Trophoblast cell (in vitro differentiated cells and primary cell): Measurements from ENCODE around the gene PARD3B.
A peak's percentile ranks its signal among the peaks of the same experiment; 100 is the strongest.

ENCODE experiments used
- DNase-seq, 2 donors: peaks; one replicate each; pipeline ENCODE4 v3.0.0-alpha.2; 2016
- H2AFZ ChIP-seq: 2 replicates; pipeline ENCODE4 v1.6.1; 2013; ENCODE audit warnings: low read length, moderate library complexity, mild to moderate bottlenecking; ENCODE audit not compliant: insufficient read depth, poor library complexity
- H2AK5ac ChIP-seq: 2 replicates; pipeline ENCODE4 v1.6.1; 2013; ENCODE audit warnings: mild to moderate bottlenecking, low read length
- H2BK120ac ChIP-seq: 2 replicates; pipeline ENCODE4 v1.6.1; 2013; ENCODE audit warnings: low read length, mild to moderate bottlenecking, moderate library complexity; ENCODE audit not compliant: insufficient read depth, poor library complexity
- H2BK12ac ChIP-seq: 2 replicates; pipeline ENCODE4 v1.6.1; 2013; ENCODE audit warnings: mild to moderate bottlenecking, low read length, moderate library complexity
- H2BK5ac ChIP-seq: 2 replicates; pipeline ENCODE4 v1.6.1; 2013; ENCODE audit warnings: low read length, low read depth, moderate library complexity, mild to moderate bottlenecking; ENCODE audit not compliant: poor library complexity
- H3K14ac ChIP-seq: 2 replicates; pipeline ENCODE4 v1.6.1; 2013; ENCODE audit warnings: mild to moderate bottlenecking, low read length
- H3K18ac ChIP-seq: 2 replicates; pipeline ENCODE4 v1.6.1; 2013; ENCODE audit warnings: mild to moderate bottlenecking, low read length
- H3K23ac ChIP-seq: 2 replicates; pipeline ENCODE4 v1.6.1; 2013; ENCODE audit warnings: low read length
- H3K27ac ChIP-seq: 2 replicates; pipeline ENCODE4 v1.5.1; 2013; ENCODE audit warnings: low read depth, mild to moderate bottlenecking, inconsistent platforms, low read length, moderate library complexity
- H3K27me3 ChIP-seq: 2 replicates; pipeline ENCODE4 v1.6.1; 2013; ENCODE audit warnings: inconsistent platforms, mild to moderate bottlenecking, low read length, moderate library complexity; ENCODE audit not compliant: insufficient read depth
- H3K36me3 ChIP-seq, 2 experiments: 1 replicate in 1 of 2; 2 replicates in 1 of 2; pipeline ENCODE4 v1.6.1; 2013; ENCODE audit warnings: low read length in 2 of 2, mild to moderate bottlenecking in 2 of 2, moderate library complexity in 1 of 2; ENCODE audit not compliant: insufficient read depth in 2 of 2, control insufficient read depth in 1 of 2
- H3K4ac ChIP-seq: 2 replicates; pipeline ENCODE4 v1.6.1; 2013; ENCODE audit warnings: low read depth, mild to moderate bottlenecking, low read length, moderate library complexity
- H3K4me1 ChIP-seq, 2 experiments: 1 replicate in 1 of 2; 2 replicates in 1 of 2; pipeline ENCODE4 v1.6.1; 2013; ENCODE audit warnings: low read length in 2 of 2, mild to moderate bottlenecking in 2 of 2, moderate library complexity in 1 of 2; ENCODE audit not compliant: insufficient read depth in 2 of 2, control insufficient read depth in 1 of 2
- H3K4me2 ChIP-seq: 2 replicates; pipeline ENCODE4 v1.6.1; 2013; ENCODE audit warnings: inconsistent platforms, mild to moderate bottlenecking, low read length, moderate library complexity
- H3K4me3 ChIP-seq: 2 replicates; pipeline ENCODE4 v1.5.1; 2013; ENCODE audit warnings: mild to moderate bottlenecking, low read depth, low read length, inconsistent platforms
- H3K79me1 ChIP-seq: one replicate; pipeline ENCODE4 v1.6.1; 2013; ENCODE audit warnings: low read length
- H3K79me2 ChIP-seq: 2 replicates; pipeline ENCODE4 v1.6.1; 2013; ENCODE audit warnings: low read length, mild to moderate bottlenecking; ENCODE audit not compliant: control insufficient read depth, insufficient read depth, poor library complexity
- H3K9ac ChIP-seq: 2 replicates; pipeline ENCODE4 v1.6.1; 2013; ENCODE audit warnings: mild to moderate bottlenecking, low read length
- H3K9me3 ChIP-seq: 2 replicates; pipeline ENCODE4 v1.6.1; 2013; ENCODE audit warnings: low read depth, mild to moderate bottlenecking, control low read depth, inconsistent platforms, low read length; ENCODE audit not compliant: insufficient read depth
- H4K12ac ChIP-seq: 2 replicates; pipeline ENCODE4 v1.6.1; 2013; ENCODE audit warnings: low read depth, mild to moderate bottlenecking, low read length, moderate library complexity
- H4K8ac ChIP-seq: 2 replicates; pipeline ENCODE4 v1.6.1; 2013; ENCODE audit warnings: low read depth, mild to moderate bottlenecking, low read length, moderate library complexity
- H4K91ac ChIP-seq: one replicate; pipeline ENCODE4 v1.6.1; 2013; ENCODE audit warnings: low read depth, mild to moderate bottlenecking, low read length, moderate library complexity
- WGBS: extraction: QIAGEN DNeasy Blood & Tissue Kit; methylation state at CpG from one replicate; pipeline ENCODE4 v1.1.7; 2013; ENCODE audit warnings: missing lambda C conversion rate; ENCODE audit not compliant: insufficient read length, insufficient coverage; ENCODE audit errors: extremely low coverage; 5-methylcytosine and 5-hydroxymethylcytosine counted together

The PARD3B gene

GRCh38 chr2:205321231-205321630 is 776.0 kb downstream of the PARD3B start:
- Histone ChIP-seq H3K4me2 (no peak overlapping the region), H3K27me3 (no peaks in the 10 kb centered on the region), H2BK5ac (no peak overlapping the region), H3K27ac (no peak overlapping the region), H4K12ac (no peak overlapping the region), H4K8ac (no peak overlapping the region), H2AK5ac (no peak overlapping the region), H3K4me3 (no peak overlapping the region), H2BK12ac (no peak overlapping the region), H3K9ac (no peak overlapping the region), H3K18ac (no peak overlapping the region), H3K9me3 (no peaks in the 10 kb centered on the region), H3K4ac (no peak overlapping the region), H3K4me1 (no peaks in the 10 kb centered on the region), H3K79me2 (no peaks in the 10 kb centered on the region), H2BK120ac (no peak overlapping the region), H2AFZ (no peak overlapping the region), H3K14ac (no peak overlapping the region), H3K23ac (no peak overlapping the region), H3K36me3 (no peaks in the 10 kb centered on the region), H3K79me1 (no peaks in the 10 kb centered on the region), H4K91ac (no peak overlapping the region)
- peak; percentile 10 to 74 for DNase-seq
- WGBS: no CpG with 5 or more reads among the region's 2 CpGs

GRCh38 chr2:205323929-205324328 is 778.7 kb downstream of the PARD3B start:
- no peak overlapping the region for H3K14ac ChIP-seq
- no peak overlapping the region for H3K23ac ChIP-seq
- no peaks in the 10 kb centered on the region for H3K4me1 ChIP-seq
- H3K27me3 ChIP-seq: no peaks in the 10 kb centered on the region
- H3K79me2 ChIP-seq: no peaks in the 10 kb centered on the region
- H2AFZ ChIP-seq: no peak overlapping the region
- no peaks in the 10 kb centered on the region for H3K36me3 ChIP-seq
- WGBS: no CpG with 5 or more reads among the region's 2 CpGs
- H3K9ac ChIP-seq: no peak overlapping the region
- H4K12ac ChIP-seq: no peak overlapping the region
- no peak overlapping the region for H3K4me3 ChIP-seq
- no peaks in the 10 kb centered on the region for H3K79me1 ChIP-seq
- H3K18ac ChIP-seq: no peak overlapping the region
- H2BK120ac ChIP-seq: no peak overlapping the region
- H3K4ac ChIP-seq: no peak overlapping the region
- H3K4me2 ChIP-seq: no peak overlapping the region
- H3K27ac ChIP-seq: no peak overlapping the region
- DNase-seq: peak in 1 of 2 donors; percentile 38
- no peak overlapping the region for H4K8ac ChIP-seq
- no peak overlapping the region for H2AK5ac ChIP-seq
- no peaks in the 10 kb centered on the region for H3K9me3 ChIP-seq
- no peak overlapping the region for H2BK12ac ChIP-seq
- no peak overlapping the region for H2BK5ac ChIP-seq
- no peak overlapping the region for H4K91ac ChIP-seq

GRCh38 chr2:205324355-205324754 is 779.1 kb downstream of the PARD3B start:
- H2BK120ac ChIP-seq: no peak overlapping the region
- no peak overlapping the region for H3K23ac ChIP-seq
- H3K36me3 ChIP-seq: no peaks in the 10 kb centered on the region
- no peaks in the 10 kb centered on the region for H3K79me2 ChIP-seq
- no peaks in the 10 kb centered on the region for H3K9me3 ChIP-seq
- H3K79me1 ChIP-seq: no peaks in the 10 kb centered on the region
- H3K14ac ChIP-seq: no peak overlapping the region
- H3K9ac ChIP-seq: no peak overlapping the region
- H3K27me3 ChIP-seq: no peaks in the 10 kb centered on the region
- H2AFZ ChIP-seq: no peak overlapping the region
- no peak overlapping the region for H3K4me2 ChIP-seq
- H2BK12ac ChIP-seq: no peak overlapping the region
- H4K91ac ChIP-seq: no peak overlapping the region
- no peak for DNase-seq
- H3K27ac ChIP-seq: no peak overlapping the region
- no peak overlapping the region for H3K18ac ChIP-seq
- H2BK5ac ChIP-seq: no peak overlapping the region
- no peak overlapping the region for H4K8ac ChIP-seq
- no peak overlapping the region for H3K4ac ChIP-seq
- H3K4me3 ChIP-seq: no peak overlapping the region
- H4K12ac ChIP-seq: no peak overlapping the region
- no peaks in the 10 kb centered on the region for H3K4me1 ChIP-seq
- H2AK5ac ChIP-seq: no peak overlapping the region

GRCh38 chr2:205333351-205333750 is 788.1 kb downstream of the PARD3B start:
- Histone ChIP-seq H3K27ac (no peak overlapping the region), H3K4ac (no peak overlapping the region), H3K79me2 (no peaks in the 10 kb centered on the region), H3K36me3 (no peaks in the 10 kb centered on the region), H3K9ac (no peak overlapping the region), H3K23ac (no peak overlapping the region), H3K79me1 (no peaks in the 10 kb centered on the region), H2AK5ac (no peak overlapping the region), H2AFZ (no peak overlapping the region), H2BK120ac (no peak overlapping the region), H4K91ac (no peak overlapping the region), H3K4me2 (no peak overlapping the region), H3K4me3 (no peak overlapping the region), H3K14ac (no peak overlapping the region), H2BK12ac (no peak overlapping the region), H3K18ac (no peak overlapping the region), H3K27me3 (no peaks in the 10 kb centered on the region), H4K8ac (no peak overlapping the region), H3K4me1 (no peaks in the 10 kb centered on the region), H2BK5ac (no peak overlapping the region), H4K12ac (no peak overlapping the region), H3K9me3 (no peaks in the 10 kb centered on the region)
- no peak for DNase-seq
- no CpG with 5 or more reads among the region's 1 CpG for WGBS

DNA sequence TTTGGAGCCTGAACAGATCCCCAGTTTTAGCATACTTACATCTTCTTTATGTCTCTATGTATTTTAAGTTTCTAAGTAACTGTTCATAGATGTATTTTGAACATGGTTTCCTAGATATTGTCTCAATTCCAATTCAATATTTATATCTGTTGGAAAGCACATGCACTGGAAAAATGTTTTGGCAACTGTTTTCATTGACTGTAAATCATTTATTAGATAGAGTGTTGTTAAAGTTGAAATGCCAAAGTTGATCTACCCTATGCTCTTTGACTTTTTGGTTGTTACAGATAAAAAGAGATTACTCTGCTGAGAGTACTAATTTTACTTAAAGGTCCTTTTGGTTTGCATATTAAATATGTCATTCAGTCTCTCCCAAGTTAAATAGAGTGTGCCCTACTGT is 792.0 kb downstream of the PARD3B start:
- Histone ChIP-seq H3K4me3 (no peak overlapping the region), H2AK5ac (no peak overlapping the region), H3K4me2 (no peak overlapping the region), H2BK12ac (no peak overlapping the region), H3K4me1 (no peaks in the 10 kb centered on the region), H3K14ac (no peak overlapping the region), H2AFZ (no peak overlapping the region), H4K8ac (no peak overlapping the region), H4K12ac (no peak overlapping the region), H3K18ac (no peak overlapping the region), H3K36me3 (no peaks in the 10 kb centered on the region), H3K27me3 (no peaks in the 10 kb centered on the region), H3K4ac (no peak overlapping the region), H3K27ac (no peak overlapping the region), H3K79me2 (no peaks in the 10 kb centered on the region), H3K9ac (no peak overlapping the region), H3K79me1 (no peaks in the 10 kb centered on the region), H4K91ac (no peak overlapping the region), H3K9me3 (no peaks in the 10 kb centered on the region), H2BK5ac (no peak overlapping the region), H2BK120ac (no peak overlapping the region), H3K23ac (no peak overlapping the region)
- DNase-seq: no peak
